ENCODE measurements around the gene SNAPC3.

DNA sequence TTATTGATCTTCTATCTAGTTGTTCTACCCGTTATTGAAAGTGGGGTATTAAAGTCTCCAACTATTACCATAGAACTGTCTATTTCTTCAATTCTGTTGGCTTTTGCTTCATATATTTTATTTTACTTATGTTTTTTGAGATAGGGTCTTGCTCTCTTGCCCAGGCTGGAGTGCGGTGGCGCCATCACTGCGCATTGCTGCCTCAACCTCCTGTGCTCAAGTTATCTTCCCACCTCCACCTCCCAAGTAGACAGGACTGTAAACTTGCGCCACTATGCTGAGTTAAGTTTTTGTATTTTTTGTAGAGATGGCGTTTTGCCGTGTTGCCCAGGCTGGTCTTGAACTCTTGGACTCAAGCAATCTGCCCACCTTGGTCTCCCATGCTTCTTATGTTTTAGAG is 16.2 kb downstream of the SNAPC3 start:
- TF ChIP-seq, protein P1, sequence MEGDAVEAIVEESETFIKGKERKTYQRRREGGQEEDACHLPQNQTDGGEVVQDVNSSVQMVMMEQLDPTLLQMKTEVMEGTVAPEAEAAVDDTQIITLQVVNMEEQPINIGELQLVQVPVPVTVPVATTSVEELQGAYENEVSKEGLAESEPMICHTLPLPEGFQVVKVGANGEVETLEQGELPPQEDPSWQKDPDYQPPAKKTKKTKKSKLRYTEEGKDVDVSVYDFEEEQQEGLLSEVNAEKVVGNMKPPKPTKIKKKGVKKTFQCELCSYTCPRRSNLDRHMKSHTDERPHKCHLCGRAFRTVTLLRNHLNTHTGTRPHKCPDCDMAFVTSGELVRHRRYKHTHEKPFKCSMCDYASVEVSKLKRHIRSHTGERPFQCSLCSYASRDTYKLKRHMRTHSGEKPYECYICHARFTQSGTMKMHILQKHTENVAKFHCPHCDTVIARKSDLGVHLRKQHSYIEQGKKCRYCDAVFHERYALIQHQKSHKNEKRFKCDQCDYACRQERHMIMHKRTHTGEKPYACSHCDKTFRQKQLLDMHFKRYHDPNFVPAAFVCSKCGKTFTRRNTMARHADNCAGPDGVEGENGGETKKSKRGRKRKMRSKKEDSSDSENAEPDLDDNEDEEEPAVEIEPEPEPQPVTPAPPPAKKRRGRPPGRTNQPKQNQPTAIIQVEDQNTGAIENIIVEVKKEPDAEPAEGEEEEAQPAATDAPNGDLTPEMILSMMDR (IDR thresholded peaks at IDR 0.05 in 8 of 11, conservative IDR thresholded peaks at IDR 0.05 in 3 of 11) = no peak
- TF ChIP-seq POLR2A (IDR thresholded peaks at IDR 0.05) = no peak
